IMR-90 (cell line): ENCODE data around the gene ITFG1. TPM values are rescaled to one million over a fixed set of nuclear protein-coding genes. Genes with fewer than 3 reads are reported as not detected.
A peak's percentile ranks its signal among the peaks of the same experiment; 100 is the strongest.

Experiments used
- ATAC-seq: fragments of 200-7000 bp; cut with Tn5 transposase; 2 replicates; pipeline ENCODE4 v1.9.1; 2020; ENCODE audit warnings: low read depth, mild to moderate bottlenecking, moderate library complexity
- BruUV-seq: library from RNA; stranded (reverse); fragments of 400-500 nt; replicated peaks from 2 replicates; lab custom pipeline; 2021; lab: Mats Ljungman, UMichigan
- CTCF ChIA-PET: fragments of 300-600 bp; formaldehyde crosslinking; extraction: SDS; loops from one replicate; lab custom pipeline; 2021; ENCODE audit warnings: antibody characterized with exemption; lab: Yijun Ruan, JAX
- POLR2A ChIA-PET: fragments of 300-600 bp; sonication (Branson Sonifier 250); formaldehyde crosslinking; loops from one replicate; lab custom pipeline; 2022; ENCODE audit warnings: antibody characterized with exemption; ENCODE audit not compliant: unreplicated experiment; lab: Charles Lee
- DNase-seq: peaks from one replicate; pipeline ENCODE4 v3.0.0; 2013
- H2AFZ ChIP-seq: replicated peaks from 2 replicates; pipeline ENCODE3; 2013; ENCODE audit warnings: low read length, mild to moderate bottlenecking; ENCODE audit not compliant: poor library complexity
- H2AK5ac ChIP-seq: 2 replicates; pipeline ENCODE4 v1.6.1; 2013; ENCODE audit warnings: low read depth, low read length, inconsistent platforms
- H2AK9ac ChIP-seq: replicated peaks from 2 replicates; pipeline ENCODE3; 2013; ENCODE audit warnings: mild to moderate bottlenecking, low read depth, low read length, moderate library complexity; ENCODE audit not compliant: poor library complexity
- H2BK120ac ChIP-seq: 2 replicates; pipeline ENCODE4 v1.6.1; 2013; ENCODE audit warnings: low read depth, low read length, inconsistent platforms
- H2BK15ac ChIP-seq: 3 replicates; pipeline ENCODE4 v1.6.1; 2013; ENCODE audit warnings: low read depth, low read length, inconsistent platforms
- H2BK20ac ChIP-seq: 2 replicates; pipeline ENCODE4 v1.6.1; 2013; ENCODE audit warnings: low read depth, mild to moderate bottlenecking, inconsistent platforms, low read length, moderate library complexity
- H2BK5ac ChIP-seq: 2 replicates; pipeline ENCODE4 v1.6.1; 2013; ENCODE audit warnings: mild to moderate bottlenecking, low read depth, low read length, inconsistent platforms; ENCODE audit not compliant: poor library complexity, severe bottlenecking
- H3K14ac ChIP-seq: replicated peaks from 2 replicates; pipeline ENCODE4 v1.6.1; 2013; ENCODE audit warnings: low read depth, low read length, inconsistent platforms
- H3K18ac ChIP-seq: 2 replicates; pipeline ENCODE4 v1.6.1; 2013; ENCODE audit warnings: low read depth, low read length, control low read depth
- H3K23ac ChIP-seq: 2 replicates; pipeline ENCODE4 v1.6.1; 2013; ENCODE audit warnings: low read depth, low read length, inconsistent platforms
- H3K27ac ChIP-seq: 2 replicates; pipeline ENCODE4 v1.5.1; 2013; ENCODE audit warnings: mild to moderate bottlenecking, control low read depth, low read length; ENCODE audit not compliant: insufficient read depth
- H3K27me3 ChIP-seq: 2 replicates; pipeline ENCODE4 v1.6.1; 2013; ENCODE audit warnings: low read length; ENCODE audit not compliant: control insufficient read depth, insufficient read depth
- H3K36me3 ChIP-seq: 2 replicates; pipeline ENCODE4 v1.6.1; 2013; ENCODE audit warnings: low read length, mixed read lengths; ENCODE audit not compliant: control insufficient read depth, insufficient read depth
- H3K4ac ChIP-seq: 2 replicates; pipeline ENCODE4 v1.6.1; 2013; ENCODE audit warnings: low read depth, low read length, inconsistent platforms
- H3K4me1 ChIP-seq: 2 replicates; pipeline ENCODE4 v1.6.1; 2013; ENCODE audit warnings: low read length, mixed read lengths; ENCODE audit not compliant: control insufficient read depth, insufficient read depth
- H3K4me2 ChIP-seq: 2 replicates; pipeline ENCODE4 v1.6.1; 2013; ENCODE audit warnings: low read depth, mild to moderate bottlenecking, control low read depth, low read length, moderate library complexity
- H3K4me3 ChIP-seq: 2 replicates; pipeline ENCODE4 v1.5.1; 2013; ENCODE audit warnings: low read depth, mild to moderate bottlenecking, control low read depth, low read length, moderate library complexity; ENCODE audit not compliant: insufficient read depth
- H3K56ac ChIP-seq: 2 replicates; pipeline ENCODE4 v1.6.1; 2013; ENCODE audit warnings: low read length, inconsistent platforms; ENCODE audit not compliant: insufficient read depth; ENCODE audit errors: extremely low read depth
- H3K79me1 ChIP-seq, 2 experiments: 2 replicates each; pipeline ENCODE4 v1.6.1; 2013; ENCODE audit warnings: low read length in 2 of 2, inconsistent platforms in 1 of 2, low read depth in 1 of 2
- H3K9ac ChIP-seq: 2 replicates; pipeline ENCODE4 v1.6.1; 2013; ENCODE audit warnings: low read depth, low read length, control low read depth
- H3K9me1 ChIP-seq: 2 replicates; pipeline ENCODE4 v1.6.1; 2013; ENCODE audit warnings: low read length, inconsistent platforms; ENCODE audit not compliant: insufficient read depth
- H3K9me3 ChIP-seq: 2 replicates; pipeline ENCODE4 v1.6.1; 2013; ENCODE audit warnings: low read length; ENCODE audit not compliant: control insufficient read depth, insufficient read depth
- H4K20me1 ChIP-seq: 2 replicates; pipeline ENCODE4 v1.6.1; 2013; ENCODE audit warnings: low read length, inconsistent platforms; ENCODE audit not compliant: insufficient read depth
- H4K5ac ChIP-seq: 2 replicates; pipeline ENCODE4 v1.6.1; 2013; ENCODE audit warnings: mild to moderate bottlenecking, low read depth, low read length, control low read depth
- H4K8ac ChIP-seq, 2 experiments: 2 replicates each; pipeline ENCODE4 v1.6.1; 2013; ENCODE audit warnings: low read depth in 2 of 2, low read length in 2 of 2, control low read depth in 1 of 2, inconsistent platforms in 1 of 2
- H4K91ac ChIP-seq: 2 replicates; pipeline ENCODE4 v1.6.1; 2013; ENCODE audit warnings: low read depth, low read length, inconsistent platforms; ENCODE audit not compliant: insufficient read depth
- BHLHE40 ChIP-seq: fragments of 150-350 bp; IDR thresholded peaks from 2 replicates; pipeline ENCODE4 v1.6.1; 2016; ENCODE audit warnings: mild to moderate bottlenecking, low read depth, low read length
- CEBPB ChIP-seq: IDR thresholded peaks from 2 replicates; pipeline ENCODE4 v1.6.1; 2012; ENCODE audit warnings: low read depth, low read length, improper control_type of control experiment
- MAFK ChIP-seq: IDR thresholded peaks from 2 replicates; pipeline ENCODE4 v1.6.1; 2012; ENCODE audit warnings: low read depth, low read length, improper control_type of control experiment
- NFE2L2 ChIP-seq: fragments of 150-350 bp; IDR thresholded peaks from 2 replicates; pipeline ENCODE4 v1.6.1; 2016; ENCODE audit warnings: low read depth, mild to moderate bottlenecking, low read length
- WGBS, 2 experiments: methylation state at CpG; one replicate each; pipeline versions ENCODE4 v1.1.5 to v1.1.7; 2013; ENCODE audit warnings: missing lambda C conversion rate in 2 of 2; ENCODE audit not compliant: insufficient read length in 1 of 2; ENCODE audit errors: extremely low coverage in 2 of 2; 5-methylcytosine and 5-hydroxymethylcytosine counted together
- dilution Hi-C: fragments of 300-500 bp; cut with HindIII; formaldehyde crosslinking; loops from one replicate; pipeline ENCODE4 v1.14.3; 2018; ENCODE audit warnings: low sequenced_read_pairs; ENCODE audit not compliant: unreplicated experiment
- in situ Hi-C: fragments of 300-500 bp; cut with MboI; formaldehyde crosslinking; loops from 3 replicates; pipeline ENCODE4 v1.14.3; 2019; ENCODE audit warnings: low sequenced_read_pairs, inconsistent platforms, mixed read lengths
- intact Hi-C: fragments of 100-400 bp; cut with micrococcal nuclease; formaldehyde crosslinking; loops from 2 replicates; pipeline ENCODE4 v1.10.0; 2022
- polyA plus RNA-seq, 3 experiments: library from polyadenylated mRNA; depleted of rRNA; stranded (reverse); fragments of >200 nt; gene quantifications; 2 replicates each; pipeline ENCODE4 v1.2.3, GENCODE V29; 2012; ENCODE audit warnings: low replicate concordance in 1 of 3
- total RNA-seq: library from RNA; depleted of rRNA; stranded (reverse); fragments of >200 nt; gene quantifications from 2 replicates; pipeline ENCODE4 v1.2.3, GENCODE V29; 2012

ITFG1 gene
- total and polyA plus RNA-seq, 2 of the 4 experiments (the other 2 are of a cell fraction): 54.3 to 60.4 TPM

GRCh38 chr16:47461598-47462266, 869 bp upstream of the ITFG1 start:
- Histone ChIP-seq H2BK15ac (peak overlapping the region; percentile 49; the same call in 1 of the 3 replicates), H3K4me1 (peaks cover 4% of the 10 kb centered on the region; the same call in 1 of the 2 replicates), H3K79me1 (peaks cover 28 to 54% of the 10 kb centered on the region in 2 experiments), H3K23ac (peak overlapping the region; percentile 39; the same call in 1 of the 2 replicates), H3K27me3 (no peaks in the 10 kb centered on the region), H3K36me3 (peaks cover 2% of the 10 kb centered on the region), H3K4ac (peak overlapping the region; percentile 72), H3K4me3 (peak overlapping the region; percentile 84), H4K91ac (peak overlapping the region; percentile 38; the same call in 1 of the 2 replicates), H3K27ac (peak overlapping the region; percentile 87), H3K9ac (peak overlapping the region; percentile 70), H3K56ac (peak overlapping the region; percentile 64), H3K9me1 (peaks cover 9% of the 10 kb centered on the region), H3K4me2 (peak overlapping the region; percentile 96), H2BK20ac (no peak overlapping the region), H3K14ac (peak overlapping the region; percentile 32), H2BK120ac (peak overlapping the region; percentile 37), H4K8ac (peak overlapping the region; percentile 77 to 98), H2AK5ac (peak overlapping the region; percentile 3; the same call in 1 of the 2 replicates), H2BK5ac (peak overlapping the region; percentile 33), H4K20me1 (no peaks in the 10 kb centered on the region; the same call in 1 of the 2 replicates), H3K9me3 (no peaks in the 10 kb centered on the region), H3K18ac (peak overlapping the region; percentile 11; the same call in 1 of the 2 replicates), H4K5ac (peak overlapping the region; percentile 33), H2AFZ (peak overlapping the region; percentile 94), H2AK9ac (peak overlapping the region; percentile 69)
- intact Hi-C loops (loop anchor here (1.0 to 10.0 kb wide), 6 partner anchors 273 to 703 kb away; partner anchors contain the start of gene NETO2), dilution Hi-C loops (no loop called here), in situ Hi-C loops (loop anchor here (25.0 kb wide), 1 partner anchor 701 kb away; the partner anchor contains the start of gene ABCC12)
- ATAC-seq: peak; percentile 13
- no peak for TF ChIP-seq CEBPB
- TF ChIP-seq NFE2L2: peak; percentile 69
- peak; percentile 62 for TF ChIP-seq MAFK
- no peak for TF ChIP-seq BHLHE40
- no TSS peak for BruUV-seq
- DNase-seq: peak; percentile 48
- ChIA-PET POLR2A (interaction anchor here (0.6 to 1.5 kb wide), 4 partner anchors 9 to 293 kb away, joined by 3 to 5 read pairs (median 3); no protein-coding TSS in a partner anchor), CTCF (interaction anchor here (0.6 kb wide), 1 partner anchor 187 kb away, joined by 3 read pairs; no protein-coding TSS in a partner anchor)
- 25% methylated on average over 5 of the region's 17 CpGs; no CpG with 5 or more reads in 1 of the 2 experiments for WGBS, 2 experiments
